Mucosa of descending colon (tissue), 3 donors: Measurements from ENCODE around the gene EFHC2. TPM values are rescaled to one million over a fixed set of nuclear protein-coding genes. Genes with fewer than 3 reads are reported as not detected.
A peak's percentile ranks its signal among the peaks of the same experiment; 100 is the strongest.

ENCODE experiments used
- ATAC-seq: fragments of 200-7000 bp; cut with Tn5 transposase; one replicate; pipeline ENCODE4 v1.9.1; 2020; ENCODE audit warnings: mild to moderate bottlenecking, moderate library complexity
- DNase-seq, 3 donors: peaks; one replicate each; pipeline ENCODE4 v3.0.0-alpha.2; 2020
- H3K36me3 ChIP-seq: fragments of 200-600 bp; one replicate; pipeline ENCODE4 v1.8.0; 2021; ENCODE audit warnings: low read depth, mild to moderate bottlenecking
- H3K4me1 ChIP-seq: fragments of 200-600 bp; one replicate; pipeline ENCODE4 v1.8.0; 2021; ENCODE audit warnings: low read depth, mild to moderate bottlenecking
- H3K4me3 ChIP-seq: fragments of 200-600 bp; one replicate; pipeline ENCODE4 v1.8.0; 2021; ENCODE audit warnings: mild to moderate bottlenecking
- H3K9me3 ChIP-seq: fragments of 200-600 bp; one replicate; pipeline ENCODE4 v1.8.0; 2021; ENCODE audit warnings: mild to moderate bottlenecking
- intact Hi-C, 2 donors: fragments of 100-400 bp; cut with DNase I in 1 of 2; cut with micrococcal nuclease in 1 of 2; formaldehyde crosslinking; loops; one replicate each; pipeline versions ENCODE4 v1.11.0 to v1.11.1; 2022; cut with DNase I, micrococcal nuclease
- total RNA-seq, 3 donors: library from RNA; stranded (reverse); fragmentation: NEBNext Ultra II Directional in 2 of 3; extraction: Animal tissue kit (Norgen Biotek cat#: 25700) in 2 of 3; gene quantifications; one replicate each; pipeline versions ENCODE4 v1.2.1 to v1.2.4, GENCODE V29; 2021 to 2023
- TF ChIP-seq, protein P1 (sequence below): fragments of 200-600 bp; IDR thresholded peaks from one replicate; pipeline ENCODE4 v1.8.0; 2022; ENCODE audit warnings: antibody characterized with exemption, mild to moderate bottlenecking
- donor health status: DM: no; HTN: no; CAD: no; lungs with moderate emphysema.
- donor health status: DM: no; HTN: no; CAD: no.
- donor health status: DM: no; HTN: yes; CAD: no.

Gene EFHC2
- total RNA-seq, 3 donors from 2014 or later, result 0.78 to 3.0 (median 1.9) TPM

DNA sequence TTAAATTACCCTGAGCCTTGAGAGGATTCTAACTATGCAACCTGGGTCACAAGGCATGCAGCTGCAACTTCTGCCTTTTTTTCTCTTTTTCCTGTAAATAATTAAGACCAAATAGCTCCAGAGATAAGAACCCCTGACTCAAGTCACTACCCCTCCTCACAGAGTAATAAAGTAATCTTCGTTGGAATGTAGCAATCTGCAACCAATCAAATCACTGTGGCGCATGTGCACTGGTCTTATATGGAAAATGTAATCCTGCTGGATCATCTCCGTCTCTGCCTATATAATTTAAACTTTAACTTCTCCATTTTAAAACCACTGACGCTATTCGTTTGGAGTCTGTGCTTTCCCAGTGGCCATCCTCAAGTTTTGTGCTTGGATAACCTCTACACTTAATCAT lies 6.1 kb upstream of the EFHC2 start:
- H3K9me3 ChIP-seq, result no peaks in the 10 kb centered on the region
- intact Hi-C loops, result no loop called here
- no peak overlapping the region for H3K4me3 ChIP-seq
- ATAC-seq (peak; percentile 33), DNase-seq (peak in 1 of 3 donors; percentile 7)
- H3K4me1 ChIP-seq, result no peaks in the 10 kb centered on the region
- TF ChIP-seq, protein P1, sequence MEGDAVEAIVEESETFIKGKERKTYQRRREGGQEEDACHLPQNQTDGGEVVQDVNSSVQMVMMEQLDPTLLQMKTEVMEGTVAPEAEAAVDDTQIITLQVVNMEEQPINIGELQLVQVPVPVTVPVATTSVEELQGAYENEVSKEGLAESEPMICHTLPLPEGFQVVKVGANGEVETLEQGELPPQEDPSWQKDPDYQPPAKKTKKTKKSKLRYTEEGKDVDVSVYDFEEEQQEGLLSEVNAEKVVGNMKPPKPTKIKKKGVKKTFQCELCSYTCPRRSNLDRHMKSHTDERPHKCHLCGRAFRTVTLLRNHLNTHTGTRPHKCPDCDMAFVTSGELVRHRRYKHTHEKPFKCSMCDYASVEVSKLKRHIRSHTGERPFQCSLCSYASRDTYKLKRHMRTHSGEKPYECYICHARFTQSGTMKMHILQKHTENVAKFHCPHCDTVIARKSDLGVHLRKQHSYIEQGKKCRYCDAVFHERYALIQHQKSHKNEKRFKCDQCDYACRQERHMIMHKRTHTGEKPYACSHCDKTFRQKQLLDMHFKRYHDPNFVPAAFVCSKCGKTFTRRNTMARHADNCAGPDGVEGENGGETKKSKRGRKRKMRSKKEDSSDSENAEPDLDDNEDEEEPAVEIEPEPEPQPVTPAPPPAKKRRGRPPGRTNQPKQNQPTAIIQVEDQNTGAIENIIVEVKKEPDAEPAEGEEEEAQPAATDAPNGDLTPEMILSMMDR, result no peak
- H3K36me3 ChIP-seq, result no peaks in the 10 kb centered on the region

DNA sequence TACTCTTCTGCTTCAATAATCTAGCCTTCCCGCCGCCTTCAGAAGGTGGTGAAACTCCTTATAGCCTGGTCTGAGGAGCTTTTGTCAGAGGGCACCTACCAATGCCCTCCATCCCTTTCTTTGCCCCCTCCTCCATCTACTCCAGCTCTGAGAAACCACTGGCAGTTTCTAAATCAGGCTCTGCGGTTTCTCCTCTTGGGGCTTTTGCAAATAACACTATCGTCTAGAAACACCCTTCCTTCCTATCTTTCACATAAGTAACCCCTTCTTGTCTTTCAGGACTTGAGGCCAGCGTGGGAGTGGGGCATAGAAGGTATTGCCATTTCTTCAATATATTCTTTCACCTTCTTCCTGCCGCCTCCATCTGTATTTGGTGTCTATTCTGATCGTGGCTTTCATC lies 1.2 kb upstream of the EFHC2 start:
- DNase-seq (no peak), ATAC-seq (no peak)
- TF ChIP-seq, protein P1, result no peak
- H3K4me1 ChIP-seq, result no peaks in the 10 kb centered on the region
- H3K9me3 ChIP-seq, result no peaks in the 10 kb centered on the region
- H3K4me3 ChIP-seq, result no peak overlapping the region
- intact Hi-C loops, result no loop called here
- no peaks in the 10 kb centered on the region for H3K36me3 ChIP-seq

DNA sequence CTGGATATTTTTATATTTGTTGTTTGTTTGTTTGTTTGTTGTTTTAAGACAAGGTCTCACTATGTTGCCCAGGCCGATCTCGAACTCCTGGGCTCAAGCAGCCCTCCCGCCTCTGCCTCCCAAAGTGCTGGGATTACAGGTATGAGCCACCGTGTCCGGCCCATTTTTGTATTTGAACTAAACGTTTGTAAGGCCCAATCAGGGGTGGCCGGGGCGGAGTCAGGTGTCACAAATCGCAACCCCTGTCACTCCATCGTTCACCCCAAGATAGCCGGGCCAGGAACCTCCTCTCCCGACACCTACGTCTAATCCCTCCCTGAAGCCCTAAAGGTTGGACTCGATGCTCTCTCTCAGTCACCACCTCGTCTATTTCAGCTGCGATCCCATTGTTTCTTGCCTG lies 722 bp upstream of the EFHC2 start:
- TF ChIP-seq, protein P1, result no peak
- intact Hi-C loops, result no loop called here
- ATAC-seq, result peak; percentile 51
- H3K4me3 ChIP-seq, result no peak overlapping the region
- DNase-seq, result peak; percentile 24 to 64 (median 30)
- H3K4me1 ChIP-seq, result no peaks in the 10 kb centered on the region
- no peaks in the 10 kb centered on the region for H3K9me3 ChIP-seq
- H3K36me3 ChIP-seq, result no peaks in the 10 kb centered on the region

DNA sequence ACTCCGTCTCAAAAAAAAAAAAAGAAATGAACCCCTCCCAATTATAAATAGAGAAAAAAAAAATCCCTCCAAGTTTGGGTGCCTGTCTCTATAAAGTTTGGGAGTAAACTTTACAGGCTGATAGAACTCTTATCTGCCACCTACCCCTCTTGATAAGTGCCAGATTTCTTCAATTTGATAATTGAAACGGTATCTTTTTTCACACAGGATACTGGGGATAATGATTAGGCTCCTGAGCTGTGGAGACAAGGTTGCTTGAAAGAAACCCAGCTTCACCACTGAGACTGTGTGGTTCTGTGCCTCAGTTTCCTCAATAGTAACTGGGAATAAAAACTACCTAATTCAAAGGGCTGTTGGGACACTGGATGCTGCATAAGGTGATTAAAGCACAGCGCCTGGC lies 606 bp downstream of the EFHC2 start:
- DNase-seq, result no peak
- Histone ChIP-seq H3K9me3 (no peaks in the 10 kb centered on the region), H3K36me3 (no peaks in the 10 kb centered on the region), H3K4me1 (no peaks in the 10 kb centered on the region), H3K4me3 (no peak overlapping the region)
- TF ChIP-seq, protein P1, result no peak
- intact Hi-C loops, result no loop called here
- no peak for ATAC-seq

DNA sequence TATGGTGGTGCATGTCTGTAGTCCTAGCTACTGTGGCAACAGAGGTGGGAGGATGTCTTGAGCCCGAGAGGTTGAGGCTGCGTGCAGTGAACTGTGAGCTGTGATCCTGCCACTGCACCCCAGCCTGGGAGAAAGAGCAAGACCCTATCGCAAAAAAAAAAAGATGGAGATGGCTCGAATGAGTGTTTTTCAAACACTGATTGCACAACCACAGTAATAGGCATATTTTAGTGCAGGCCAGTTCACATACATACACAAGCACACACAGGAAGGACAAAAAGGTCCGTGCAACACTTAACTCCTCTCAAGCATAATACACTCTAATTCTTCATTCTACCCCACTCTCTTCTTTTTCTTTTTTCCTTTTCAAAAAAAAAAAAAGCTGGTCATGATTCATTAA lies 5.1 kb downstream of the EFHC2 start:
- H3K9me3 ChIP-seq, result no peaks in the 10 kb centered on the region
- no peak overlapping the region for H3K4me3 ChIP-seq
- TF ChIP-seq, protein P1, result no peak
- no peaks in the 10 kb centered on the region for H3K4me1 ChIP-seq
- no peaks in the 10 kb centered on the region for H3K36me3 ChIP-seq
- DNase-seq, result no peak
- intact Hi-C loops, result no loop called here
- no peak for ATAC-seq

DNA sequence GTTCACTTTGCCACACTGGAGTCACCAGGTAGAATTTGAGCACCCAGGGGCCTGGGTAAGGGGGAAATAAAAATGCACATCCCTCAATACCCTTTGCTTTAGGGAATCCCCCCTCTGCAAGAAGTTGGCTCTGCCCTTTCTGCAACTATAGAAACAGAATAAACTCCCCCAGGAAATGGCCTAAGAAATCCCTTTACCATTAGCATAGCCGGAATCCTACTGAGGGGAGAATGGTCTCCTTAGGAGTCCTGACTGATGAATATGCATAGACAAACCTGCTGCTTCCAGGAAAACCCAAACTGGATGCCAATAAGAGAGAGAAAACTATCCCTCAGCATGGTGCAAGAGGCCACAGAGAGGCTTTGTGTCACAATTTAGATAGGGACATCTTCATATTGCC lies 11.0 kb downstream of the EFHC2 start:
- ATAC-seq (no peak), DNase-seq (no peak)
- H3K4me1 ChIP-seq, result no peaks in the 10 kb centered on the region
- TF ChIP-seq, protein P1, result no peak
- intact Hi-C loops, result no loop called here
- H3K9me3 ChIP-seq, result no peaks in the 10 kb centered on the region
- no peak overlapping the region for H3K4me3 ChIP-seq
- no peaks in the 10 kb centered on the region for H3K36me3 ChIP-seq
